ENCODE results near the gene MRPS34.

DNA sequence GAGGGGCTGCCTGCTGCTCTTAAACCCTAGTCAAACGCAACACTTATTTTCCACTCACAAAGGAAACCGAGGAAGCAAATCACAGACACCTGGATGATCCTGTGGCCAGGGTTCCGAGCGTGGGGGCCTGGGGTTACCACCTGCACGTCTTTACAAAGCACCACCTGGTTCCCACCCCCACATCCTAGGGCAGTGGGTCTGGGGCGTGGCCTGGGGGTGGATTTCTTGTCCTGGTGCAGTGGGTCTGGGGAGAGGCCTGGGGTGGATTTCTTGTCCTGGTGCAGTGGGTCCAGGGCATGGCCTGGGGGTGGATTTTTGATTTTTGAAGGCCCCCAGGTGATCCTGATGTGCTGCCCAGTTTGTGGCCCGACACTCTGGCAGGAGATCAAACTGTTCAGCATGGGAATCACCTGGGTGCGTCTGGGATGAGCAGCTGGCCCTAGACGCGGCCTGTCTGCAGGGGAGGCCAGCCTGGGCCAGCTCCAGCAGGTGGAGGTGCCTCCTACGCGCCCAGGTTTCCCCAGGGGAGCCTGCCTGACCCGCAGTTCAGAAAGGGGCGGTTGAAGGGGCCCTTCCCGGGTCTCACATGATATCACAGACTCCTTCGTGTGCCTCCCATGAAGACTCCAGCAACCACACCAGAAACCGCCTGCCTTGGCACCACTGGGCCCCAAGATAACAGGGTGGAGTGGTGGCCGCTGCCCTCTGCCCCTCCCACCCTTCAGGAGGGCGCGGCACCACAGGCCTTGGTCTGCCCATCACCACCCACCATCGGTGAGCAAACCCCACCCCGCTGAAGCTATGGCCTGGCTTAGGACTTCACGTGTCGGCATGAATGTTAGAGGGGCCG is 47.4 kb upstream of the MRPS34 start:
- TF ChIP-seq, protein P1, sequence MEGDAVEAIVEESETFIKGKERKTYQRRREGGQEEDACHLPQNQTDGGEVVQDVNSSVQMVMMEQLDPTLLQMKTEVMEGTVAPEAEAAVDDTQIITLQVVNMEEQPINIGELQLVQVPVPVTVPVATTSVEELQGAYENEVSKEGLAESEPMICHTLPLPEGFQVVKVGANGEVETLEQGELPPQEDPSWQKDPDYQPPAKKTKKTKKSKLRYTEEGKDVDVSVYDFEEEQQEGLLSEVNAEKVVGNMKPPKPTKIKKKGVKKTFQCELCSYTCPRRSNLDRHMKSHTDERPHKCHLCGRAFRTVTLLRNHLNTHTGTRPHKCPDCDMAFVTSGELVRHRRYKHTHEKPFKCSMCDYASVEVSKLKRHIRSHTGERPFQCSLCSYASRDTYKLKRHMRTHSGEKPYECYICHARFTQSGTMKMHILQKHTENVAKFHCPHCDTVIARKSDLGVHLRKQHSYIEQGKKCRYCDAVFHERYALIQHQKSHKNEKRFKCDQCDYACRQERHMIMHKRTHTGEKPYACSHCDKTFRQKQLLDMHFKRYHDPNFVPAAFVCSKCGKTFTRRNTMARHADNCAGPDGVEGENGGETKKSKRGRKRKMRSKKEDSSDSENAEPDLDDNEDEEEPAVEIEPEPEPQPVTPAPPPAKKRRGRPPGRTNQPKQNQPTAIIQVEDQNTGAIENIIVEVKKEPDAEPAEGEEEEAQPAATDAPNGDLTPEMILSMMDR (IDR thresholded peaks at IDR 0.05; ENCODE audit: low read depth, low read length, missing input control): no peak
- TF ChIP-seq RXRA (IDR thresholded peaks at IDR 0.05): no peak
- TF ChIP-seq SP1 (IDR thresholded peaks at IDR 0.05): no peak
- TF ChIP-seq EGR1 (IDR thresholded peaks at IDR 0.05; ENCODE audit: low read depth in 2 of 2): no peak
- no peak for TF ChIP-seq JUND (IDR thresholded peaks at IDR 0.05)

All from liver (tissue), 3 donors.